NCI-H2029 (cell line): ENCODE results near the gene GJB4.
A peak's percentile ranks its signal among the peaks of the same experiment; 100 is the strongest.
"Not testable (repeated sequence)": the region's sequence is repeated elsewhere in the genome, so short reads cannot be mapped to it uniquely, and the experiment has no call there.

Source experiments
- DNase-seq: peaks from one replicate; lab custom pipeline; 2025; lab: John Stamatoyannopoulos, UW

The GJB4 gene

GRCh38 chr1:34759503-34760357, at the start of gene GJB4:
TSS of gene GJB4 (plus strand) at chr1:34759740. CDS start at chr1:34761255, 1,515 bp downstream.
- DNase-seq = no peak

GRCh38 chr1:34710812-34711211, 48.7 kb upstream of the GJB4 start:
- DNase-seq = no peak

- no peak for DNase-seq
Observed at GRCh38 chr1:34711485-34711884, 48.1 kb upstream of the GJB4 start.

GRCh38 chr1:34712007-34712688, 47.4 kb upstream of the GJB4 start:
- no peak for DNase-seq

- DNase-seq = no peak
Observed at GRCh38 chr1:34713443-34713842, 46.1 kb upstream of the GJB4 start.

GRCh38 chr1:34714386-34714785, 45.2 kb upstream of the GJB4 start:
- no peak for DNase-seq

GRCh38 chr1:34715139-34715538, 44.4 kb upstream of the GJB4 start:
- no peak for DNase-seq

- DNase-seq = no peak
Observed at GRCh38 chr1:34721241-34721640, 38.3 kb upstream of the GJB4 start.

- DNase-seq = no peak
Observed at GRCh38 chr1:34721646-34722355, 37.7 kb upstream of the GJB4 start.

- DNase-seq = no peak
Observed at GRCh38 chr1:34726861-34727260, 32.7 kb upstream of the GJB4 start.

- DNase-seq = no peak
Observed at GRCh38 chr1:34730485-34730884, 29.1 kb upstream of the GJB4 start.

GRCh38 chr1:34732831-34733230, 26.7 kb upstream of the GJB4 start:
- not testable (repeated sequence) for DNase-seq

- no peak for DNase-seq
Observed at GRCh38 chr1:34736692-34737091, 22.8 kb upstream of the GJB4 start.

- not testable (repeated sequence) for DNase-seq
Observed at GRCh38 chr1:34737236-34737635, 22.3 kb upstream of the GJB4 start.

- no peak for DNase-seq
Observed at GRCh38 chr1:34739613-34740012, 19.9 kb upstream of the GJB4 start.

GRCh38 chr1:34740161-34740868, 19.2 kb upstream of the GJB4 start:
- no peak for DNase-seq

GRCh38 chr1:34742667-34743270, 16.8 kb upstream of the GJB4 start:
- DNase-seq = peak; percentile 58

GRCh38 chr1:34743775-34744174, 15.8 kb upstream of the GJB4 start:
- no peak for DNase-seq

GRCh38 chr1:34744851-34745250, 14.7 kb upstream of the GJB4 start:
- DNase-seq = no peak

- DNase-seq = no peak
Observed at GRCh38 chr1:34745666-34746065, 13.9 kb upstream of the GJB4 start.

GRCh38 chr1:34746101-34746500, 13.4 kb upstream of the GJB4 start:
- no peak for DNase-seq
